ENCODE measurements around the gene LRP3. TPM values are rescaled to one million over a fixed set of nuclear protein-coding genes. Genes with fewer than 3 reads are reported as not detected.

The LRP3 gene
- total and polyA plus RNA-seq, 2 of the 13 experiments (the other 11 are each of a cell fraction or from before 2014, with no cell fraction given), result 17.6 to 51.6 TPM

- no peak for TF ChIP-seq PRMT3 (CRISPR knock-in tag; IDR thresholded peaks at IDR 0.05; ENCODE audit: borderline replicate concordance, low read depth)
- TF ChIP-seq ZNF75D (CRISPR knock-in tag; IDR thresholded peaks at IDR 0.05; ENCODE audit: borderline replicate concordance), result no peak
- no peak for TF ChIP-seq MLLT10 (CRISPR knock-in tag; IDR thresholded peaks at IDR 0.05)
- peak; percentile 12; the same call in 1 of the 2 replicates for TF ChIP-seq ZBTB20 (CRISPR knock-in tag; IDR thresholded peaks at IDR 0.05; ENCODE audit: borderline replicate concordance, low read depth)
- TF ChIP-seq NFKB2 (CRISPR knock-in tag; IDR thresholded peaks at IDR 0.05; ENCODE audit: borderline replicate concordance), result peak; percentile 22; the same call in 1 of the 2 replicates
- 0 out of 2 replicates have a peak, but pooled peaks have one; percentile 41 for TF ChIP-seq ZNF510 (CRISPR knock-in tag; IDR thresholded peaks at IDR 0.05; ENCODE audit: low read depth)
- no peak for TF ChIP-seq HOXA3 (CRISPR knock-in tag; IDR thresholded peaks at IDR 0.05)
- no peak for TF ChIP-seq ZNF598 (CRISPR knock-in tag; IDR thresholded peaks at IDR 0.05; ENCODE audit: borderline replicate concordance)
- TF ChIP-seq PHF21A (CRISPR knock-in tag; IDR thresholded peaks at IDR 0.05), result no peak
- peak; percentile 2; the same call in 1 of the 2 replicates for TF ChIP-seq ZBTB34 (CRISPR knock-in tag; IDR thresholded peaks at IDR 0.05)
- TF ChIP-seq RNF2 (conservative IDR thresholded peaks at IDR 0.05; ENCODE audit: low read depth), result no peak
- TF ChIP-seq NR2F2 (IDR thresholded peaks at IDR 0.05; ENCODE audit: borderline replicate concordance, low read depth), result no peak
- no peak for TF ChIP-seq SMAD9 (CRISPR knock-in tag; IDR thresholded peaks at IDR 0.05)
- 0 out of 2 replicates have a peak, but pooled peaks have one; percentile 11 for TF ChIP-seq HMGXB3 (CRISPR knock-in tag; IDR thresholded peaks at IDR 0.05; ENCODE audit: borderline replicate concordance)
- no peak for TF ChIP-seq ZNF619 (CRISPR knock-in tag; IDR thresholded peaks at IDR 0.05)
- no peak for TF ChIP-seq NONO (IDR thresholded peaks at IDR 0.05)
- TF ChIP-seq NONO (CRISPR knock-in tag; conservative IDR thresholded peaks at IDR 0.05), result 0 out of 2 replicates have a peak, but pooled peaks have one; percentile 2
- TF ChIP-seq IRF1 (CRISPR knock-in tag; IDR thresholded peaks at IDR 0.05; ENCODE audit: low read depth), result no peak
- no peak for TF ChIP-seq ZNF343 (CRISPR knock-in tag; IDR thresholded peaks at IDR 0.05)
- TF ChIP-seq KDM5A (IDR thresholded peaks at IDR 0.05; ENCODE audit: borderline replicate concordance, low read length), result no peak
- TF ChIP-seq ZNF281 (CRISPR knock-in tag; IDR thresholded peaks at IDR 0.05; ENCODE audit: borderline replicate concordance), result 0 out of 2 replicates have a peak, but pooled peaks have one; percentile 5
- 0 out of 2 replicates have a peak, but pooled peaks have one; percentile 18 for TF ChIP-seq SRY (CRISPR knock-in tag; IDR thresholded peaks at IDR 0.05)
Measured at GRCh38 chr19:33248104-33248503, 54.0 kb downstream of the LRP3 start (continued).
